Measurements from ENCODE around the gene XAF1.
"Not testable (repeated sequence)": the region's sequence is repeated elsewhere in the genome, so short reads cannot be mapped to it uniquely, and the experiment has no call there.

The XAF1 gene

GRCh38 chr17:6755731-6756184 is at the start of gene XAF1:
TSS of gene XAF1 (plus strand) at chr17:6756046. CDS start at chr17:6756079, 33 bp downstream.
- DNase-seq (ENCODE audit: low read depth in 4 of 4, low spot score in 1 of 4) = peak in 2 of 4 experiments; percentile 17 to 21

- no peak for DNase-seq (ENCODE audit: low read depth in 4 of 4, low spot score in 1 of 4)
These were observed 49.3 kb upstream of the XAF1 start for GRCh38 chr17:6706499-6706898.

- no peak for DNase-seq (ENCODE audit: low read depth in 4 of 4, low spot score in 1 of 4)
These were observed 48.9 kb upstream of the XAF1 start for GRCh38 chr17:6706996-6707395.

- no peak for DNase-seq (ENCODE audit: low read depth in 4 of 4, low spot score in 1 of 4)
These were observed 47.4 kb upstream of the XAF1 start for GRCh38 chr17:6708357-6708961.

- no peak for DNase-seq (ENCODE audit: low read depth in 4 of 4, low spot score in 1 of 4)
These were observed 45.5 kb upstream of the XAF1 start for GRCh38 chr17:6710317-6710716.

- DNase-seq (ENCODE audit: low read depth in 4 of 4, low spot score in 1 of 4) = no peak
These were observed 44.7 kb upstream of the XAF1 start for GRCh38 chr17:6711081-6711674.

- no peak for DNase-seq (ENCODE audit: low read depth in 4 of 4, low spot score in 1 of 4)
These were observed 44.2 kb upstream of the XAF1 start for GRCh38 chr17:6711681-6712057.

GRCh38 chr17:6712058-6712853 is 43.6 kb upstream of the XAF1 start:
- DNase-seq (ENCODE audit: low read depth in 4 of 4, low spot score in 1 of 4) = no peak

GRCh38 chr17:6712854-6713129 is 43.1 kb upstream of the XAF1 start:
- no peak for DNase-seq (ENCODE audit: low read depth in 4 of 4, low spot score in 1 of 4)

GRCh38 chr17:6713130-6713917 is 42.5 kb upstream of the XAF1 start, which contains the start of gene SLC13A5:
TSS of gene SLC13A5 (minus strand) at chr17:6713369. CDS start at chr17:6713333, 36 bp downstream.
- DNase-seq (ENCODE audit: low read depth in 4 of 4, low spot score in 1 of 4) = no peak

- no peak for DNase-seq (ENCODE audit: low read depth in 4 of 4, low spot score in 1 of 4)
These were observed 42.0 kb upstream of the XAF1 start for GRCh38 chr17:6713918-6714271.

- DNase-seq (ENCODE audit: low read depth in 4 of 4, low spot score in 1 of 4) = no peak
These were observed 41.5 kb upstream of the XAF1 start for GRCh38 chr17:6714315-6714874.

- no peak for DNase-seq (ENCODE audit: low read depth in 4 of 4, low spot score in 1 of 4)
These were observed 39.1 kb upstream of the XAF1 start for GRCh38 chr17:6716736-6717135.

GRCh38 chr17:6721744-6722143 is 34.1 kb upstream of the XAF1 start:
- DNase-seq (ENCODE audit: low read depth in 4 of 4, low spot score in 1 of 4) = no peak

- no peak for DNase-seq (ENCODE audit: low read depth in 4 of 4, low spot score in 1 of 4)
These were observed 31.8 kb upstream of the XAF1 start for GRCh38 chr17:6724009-6724408.

GRCh38 chr17:6729531-6729930 is 26.3 kb upstream of the XAF1 start:
- DNase-seq (ENCODE audit: low read depth in 4 of 4, low spot score in 1 of 4) = no peak

GRCh38 chr17:6746665-6747064 is 9.2 kb upstream of the XAF1 start:
- not testable (repeated sequence) for DNase-seq (ENCODE audit: low read depth in 4 of 4, low spot score in 1 of 4)

- DNase-seq (ENCODE audit: low read depth in 4 of 4, low spot score in 1 of 4) = no peak
These were observed 7.2 kb upstream of the XAF1 start for GRCh38 chr17:6748617-6749016.

GRCh38 chr17:6749519-6749918 is 6.3 kb upstream of the XAF1 start:
- DNase-seq (ENCODE audit: low read depth in 4 of 4, low spot score in 1 of 4) = no peak

- DNase-seq (ENCODE audit: low read depth in 4 of 4, low spot score in 1 of 4) = no peak
These were observed 3.6 kb upstream of the XAF1 start for GRCh38 chr17:6752068-6752909.

All from stimulated activated CD4-positive, alpha-beta T cell treated with anti-CD3 and anti-CD28 coated beads, Interleukin-1b, Interleukin-23, amount 100 ng/mL, for 24 hours (primary cell).